ENCODE data around the gene TPSG1.
"Not testable (repeated sequence)": the region's sequence is repeated elsewhere in the genome, so short reads cannot be mapped to it uniquely, and the experiment has no call there.

The TPSG1 gene

DNA sequence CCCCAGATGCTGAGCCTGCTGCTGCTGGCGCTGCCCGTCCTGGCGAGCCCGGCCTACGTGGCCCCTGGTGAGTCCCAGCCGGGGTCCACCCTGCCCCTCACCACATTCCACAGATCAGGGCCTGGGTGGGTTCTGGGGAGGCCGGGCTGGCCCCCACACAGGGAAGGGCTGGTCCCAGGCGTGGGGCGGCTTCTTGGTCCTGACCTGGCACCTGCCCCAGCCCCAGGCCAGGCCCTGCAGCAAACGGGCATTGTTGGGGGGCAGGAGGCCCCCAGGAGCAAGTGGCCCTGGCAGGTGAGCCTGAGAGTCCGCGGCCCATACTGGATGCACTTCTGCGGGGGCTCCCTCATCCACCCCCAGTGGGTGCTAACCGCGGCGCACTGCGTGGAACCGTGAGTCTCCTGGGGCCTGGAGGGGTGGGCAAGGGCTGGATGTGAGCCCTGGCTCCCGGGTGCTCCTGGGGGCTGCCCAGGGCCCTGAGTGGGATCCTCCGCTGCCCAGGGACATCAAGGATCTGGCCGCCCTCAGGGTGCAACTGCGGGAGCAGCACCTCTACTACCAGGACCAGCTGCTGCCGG, 31.3 kb upstream of the TPSG1 start:
- not testable (repeated sequence) for DNase-seq

- DNase-seq = not testable (repeated sequence)
Observed at GRCh38 chr16:1255276-1256122, 30.4 kb upstream of the TPSG1 start, which contains the start of gene TPSD1. TPSD1 (plus strand) TSS chr16:1256069; CDS start chr16:1256281, 212 bp downstream.

- DNase-seq = not testable (repeated sequence)
Observed at GRCh38 chr16:1254821-1255220, 29.8 kb upstream of the TPSG1 start.

DNA sequence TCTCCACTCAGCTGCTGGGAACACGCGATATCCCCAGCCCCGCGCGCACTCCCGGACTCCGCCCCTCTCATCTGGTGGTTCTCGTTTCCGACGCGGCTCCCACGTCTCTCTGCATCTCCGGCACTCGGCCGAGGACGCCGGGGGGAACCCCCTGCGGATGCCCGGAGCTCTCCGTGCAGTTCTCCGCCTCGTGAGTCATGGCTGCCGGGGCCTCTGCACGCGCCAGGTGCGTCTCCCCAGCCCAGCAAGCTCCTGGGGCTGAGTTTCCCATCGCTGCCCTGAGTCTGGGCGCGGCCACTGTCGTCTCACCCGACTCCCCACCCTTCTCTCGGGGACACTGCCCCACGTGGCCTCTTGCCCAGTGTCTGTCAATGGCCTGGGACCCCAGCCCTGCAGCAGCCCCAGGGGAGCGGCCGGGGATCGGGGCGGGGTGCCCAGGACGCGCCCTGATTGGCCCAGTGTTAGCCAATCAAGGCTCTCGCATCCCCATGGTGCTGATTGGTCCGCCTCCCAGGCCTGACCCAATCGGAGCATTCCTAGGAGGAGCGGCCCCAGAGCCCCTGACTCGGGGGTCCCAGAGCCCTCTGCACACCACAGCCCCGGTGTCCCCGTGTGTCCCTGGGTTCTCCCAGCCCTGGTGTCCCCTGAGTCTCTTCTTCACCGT, 28.8 kb upstream of the TPSG1 start:
- DNase-seq = not testable (repeated sequence)

- DNase-seq = not testable (repeated sequence)
Observed at GRCh38 chr16:1249031-1249755, 24.1 kb upstream of the TPSG1 start.

GRCh38 chr16:1247903-1248537, 23.0 kb upstream of the TPSG1 start:
- not testable (repeated sequence) for DNase-seq

- no peak for DNase-seq
Observed at GRCh38 chr16:1245452-1246020, 20.5 kb upstream of the TPSG1 start.

GRCh38 chr16:1244881-1245280, 19.8 kb upstream of the TPSG1 start:
- no peak for DNase-seq

GRCh38 chr16:1243907-1244850, 19.1 kb upstream of the TPSG1 start:
- DNase-seq = not testable (repeated sequence)

DNA sequence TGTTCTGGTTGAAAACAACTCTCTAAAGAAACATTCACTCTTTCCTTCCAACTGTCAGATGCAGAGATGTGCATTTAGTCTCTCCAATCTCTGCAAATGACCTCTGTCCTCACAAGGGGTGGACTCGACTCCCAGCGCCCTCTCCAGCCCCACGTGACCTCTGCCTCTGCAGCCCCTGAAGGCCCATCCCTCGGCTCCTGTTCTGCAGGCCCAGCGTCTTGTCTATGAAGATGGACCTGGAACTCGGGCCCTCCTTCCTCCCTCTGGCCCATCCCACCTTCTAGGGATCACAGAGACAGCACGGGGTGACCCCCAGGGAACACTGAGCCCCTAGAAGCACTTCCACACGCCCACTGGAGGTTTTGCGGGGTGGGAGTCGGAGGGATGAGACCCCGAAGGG, 18.3 kb upstream of the TPSG1 start:
- DNase-seq = not testable (repeated sequence)

DNA sequence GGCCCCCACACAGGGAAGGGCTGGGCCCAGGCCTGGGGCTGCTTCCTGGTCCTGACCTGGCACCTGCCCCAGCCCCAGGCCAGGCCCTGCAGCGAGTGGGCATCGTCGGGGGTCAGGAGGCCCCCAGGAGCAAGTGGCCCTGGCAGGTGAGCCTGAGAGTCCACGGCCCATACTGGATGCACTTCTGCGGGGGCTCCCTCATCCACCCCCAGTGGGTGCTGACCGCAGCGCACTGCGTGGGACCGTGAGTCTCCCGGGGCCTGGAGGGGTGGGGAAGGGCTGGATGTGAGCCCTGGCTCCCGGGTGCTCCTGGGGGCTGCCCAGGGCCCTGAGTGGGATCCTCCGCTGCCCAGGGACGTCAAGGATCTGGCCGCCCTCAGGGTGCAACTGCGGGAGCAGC, 16.0 kb upstream of the TPSG1 start:
- not testable (repeated sequence) for DNase-seq

- not testable (repeated sequence) for DNase-seq
Observed at GRCh38 chr16:1240436-1240835, 15.4 kb upstream of the TPSG1 start, which contains the start of gene TPSAB1. TPSAB1 (plus strand) TSS chr16:1240705; CDS start chr16:1240939, 234 bp downstream.

GRCh38 chr16:1239575-1239974, 14.5 kb upstream of the TPSG1 start:
- not testable (repeated sequence) for DNase-seq

DNA sequence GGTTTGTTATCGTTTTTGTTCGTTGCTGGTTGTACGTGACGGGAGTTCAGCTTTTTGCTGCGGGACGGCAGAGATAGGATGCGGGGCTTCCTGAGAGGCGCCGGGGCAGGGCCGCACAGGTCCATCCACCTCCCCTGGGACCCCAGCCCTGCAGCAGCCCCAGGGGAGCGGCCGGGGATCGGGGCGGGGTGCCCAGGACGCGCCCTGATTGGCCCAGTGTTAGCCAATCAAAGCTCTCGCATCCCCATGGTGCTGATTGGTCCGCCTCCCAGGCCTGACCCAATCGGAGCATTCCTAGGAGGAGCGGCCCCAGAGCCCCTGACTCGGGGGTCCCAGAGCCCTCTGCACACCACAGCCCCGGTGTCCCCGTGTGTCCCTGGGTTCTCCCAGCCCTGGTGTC, 13.8 kb upstream of the TPSG1 start:
- DNase-seq = not testable (repeated sequence)

DNA sequence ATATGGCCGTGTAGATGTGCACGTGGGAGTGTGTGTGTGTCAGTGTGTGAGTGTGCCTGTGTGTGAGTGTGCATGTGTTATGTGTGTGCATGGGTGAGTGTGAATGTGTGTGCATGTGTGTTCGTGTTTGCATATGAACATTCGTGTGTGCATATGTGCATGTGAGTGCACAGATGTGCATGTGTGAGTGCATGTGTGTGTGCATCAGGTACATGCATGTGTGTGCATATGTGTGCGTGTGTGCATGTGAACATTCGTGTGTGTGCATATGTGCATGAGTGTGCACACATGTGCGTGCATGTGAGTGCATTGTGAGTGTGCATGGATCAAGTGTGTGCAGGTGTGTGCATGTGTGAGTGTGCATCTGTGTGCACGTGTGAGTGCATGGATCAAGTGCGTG, 12.9 kb upstream of the TPSG1 start:
- no peak for DNase-seq

GRCh38 chr16:1236659-1237058, 11.6 kb upstream of the TPSG1 start:
- DNase-seq = not testable (repeated sequence)

- not testable (repeated sequence) for DNase-seq
Observed at GRCh38 chr16:1232049-1232748, 7.1 kb upstream of the TPSG1 start.

DNA sequence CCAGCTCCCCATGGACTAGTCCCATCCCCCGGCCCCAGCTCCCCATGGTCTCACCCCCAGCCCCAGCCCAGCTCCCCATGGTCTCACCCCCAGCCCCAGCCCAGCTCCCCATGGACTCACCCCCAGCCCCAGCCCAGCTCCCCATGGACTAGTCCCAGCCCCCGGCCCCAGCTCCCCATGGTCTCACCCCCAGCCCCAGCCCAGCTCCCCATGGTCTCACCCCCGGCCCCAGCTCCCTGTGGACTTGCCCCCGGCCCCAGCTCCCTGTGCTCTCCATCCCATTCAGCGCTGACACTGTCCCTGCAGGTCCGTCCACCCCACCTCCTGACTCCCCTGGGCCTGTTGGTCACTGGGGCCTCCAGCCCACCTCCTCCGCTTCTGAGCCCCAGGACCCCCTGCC, 6.2 kb upstream of the TPSG1 start:
- DNase-seq = not testable (repeated sequence)

- DNase-seq = not testable (repeated sequence)
Observed at GRCh38 chr16:1230471-1231212, 5.6 kb upstream of the TPSG1 start.
